Endodermal cell (in vitro differentiated cells): ENCODE data around the gene NSFL1C. TPM values are rescaled to one million over a fixed set of nuclear protein-coding genes. Genes with fewer than 3 reads are reported as not detected.

ENCODE experiments used
- DNase-seq: peaks from one replicate; pipeline ENCODE4 v3.0.0-alpha.2; 2017
- H3K27ac ChIP-seq: 2 replicates; pipeline ENCODE4 v1.5.1; 2013; ENCODE audit warnings: mild to moderate bottlenecking, low read depth, low read length, moderate library complexity
- H3K27me3 ChIP-seq: 2 replicates; pipeline ENCODE4 v1.6.1; 2013; ENCODE audit warnings: mild to moderate bottlenecking, low read length, moderate library complexity; ENCODE audit not compliant: insufficient read depth, control insufficient read depth, poor library complexity, severe bottlenecking
- H3K36me3 ChIP-seq: 2 replicates; pipeline ENCODE4 v1.7.0; 2013; ENCODE audit warnings: mild to moderate bottlenecking, low read length, moderate library complexity; ENCODE audit not compliant: control insufficient read depth, insufficient read depth
- H3K4me1 ChIP-seq: one replicate; pipeline ENCODE4 v1.7.0; 2013; ENCODE audit warnings: low read length; ENCODE audit not compliant: control insufficient read depth, insufficient read depth
- H3K4me3 ChIP-seq: 2 replicates; pipeline ENCODE4 v1.5.1; 2013; ENCODE audit warnings: mild to moderate bottlenecking, low read length, moderate library complexity
- H3K9ac ChIP-seq: 2 replicates; pipeline ENCODE4 v1.6.1; 2013; ENCODE audit warnings: mild to moderate bottlenecking, low read length, moderate library complexity; ENCODE audit not compliant: poor library complexity, severe bottlenecking; ENCODE audit errors: extremely low read depth
- H3K9me3 ChIP-seq: 2 replicates; pipeline ENCODE4 v1.6.1; 2013; ENCODE audit warnings: mild to moderate bottlenecking, low read length, moderate library complexity; ENCODE audit not compliant: control insufficient read depth
- H3K27ac Mint-ChIP-seq: 2 replicates; pipeline ENCODE4 v1.8.0; 2020; ENCODE audit warnings: mixed read lengths
- H3K27me3 Mint-ChIP-seq: 2 replicates; pipeline ENCODE4 v1.8.0; 2021; ENCODE audit warnings: mild to moderate bottlenecking, mixed read lengths; ENCODE audit not compliant: insufficient read depth
- H3K36me3 Mint-ChIP-seq: 2 replicates; pipeline ENCODE4 v1.8.0; 2020; ENCODE audit warnings: low read depth, mixed read lengths
- H3K4me1 Mint-ChIP-seq: 2 replicates; pipeline ENCODE4 v1.8.0; 2020; ENCODE audit warnings: mixed read lengths
- H3K4me3 Mint-ChIP-seq: 2 replicates; pipeline ENCODE4 v1.8.0; 2020; ENCODE audit warnings: mild to moderate bottlenecking, moderate library complexity, mixed read lengths
- H3K9me3 Mint-ChIP-seq: 2 replicates; pipeline ENCODE4 v1.8.0; 2020; ENCODE audit warnings: mild to moderate bottlenecking, mixed read lengths
- CTCF ChIP-seq: fragments of 200-600 bp; sonication (generic); conservative IDR thresholded peaks from 2 replicates; pipeline ENCODE4 v1.5.0; 2021; ENCODE audit warnings: antibody characterized with exemption, mild to moderate bottlenecking
- WGBS, 2 experiments: methylation state at CpG; one replicate each; pipeline versions ENCODE4 v1.1.5 to v1.1.7; 2013; ENCODE audit warnings: missing lambda C conversion rate in 2 of 2, mixed read lengths in 1 of 2; ENCODE audit not compliant: insufficient coverage in 1 of 2, insufficient read length in 1 of 2; 5-methylcytosine and 5-hydroxymethylcytosine counted together
- total RNA-seq, 2 donors: library from RNA; stranded (reverse); fragmentation: NEBNext Ultra II Directional in 1 of 2; extraction: Animal tissue kit (Norgen Biotek cat#: 25700) in 1 of 2; gene quantifications; 2 replicates in 1 of 2; 3 replicates in 1 of 2; pipeline ENCODE4 v1.2.1, GENCODE V29; 2021

NSFL1C gene
- total RNA-seq, 2 donors from 2014 or later: 90.9 to 117 TPM

DNA sequence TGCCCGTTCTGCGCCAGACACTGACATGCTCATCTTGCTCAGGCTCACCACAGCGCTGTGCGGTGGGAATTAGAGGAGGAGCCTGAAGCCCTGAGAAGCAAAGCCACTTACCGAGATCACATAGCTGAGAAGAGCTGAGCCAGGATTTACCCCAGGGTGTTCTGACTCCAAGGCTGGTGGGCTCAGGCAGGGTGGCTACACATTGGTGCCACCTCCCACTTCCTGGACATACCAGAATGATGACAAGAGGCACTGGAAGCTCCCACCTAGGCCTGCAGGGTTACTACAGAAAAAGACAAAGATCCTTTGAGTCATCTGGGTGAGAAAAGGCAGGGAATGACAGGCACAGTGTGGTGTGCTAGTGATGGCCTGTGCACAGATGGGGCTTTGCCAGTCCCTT is 49.4 kb downstream of the NSFL1C start:
- Mint-ChIP-seq H3K27ac (no peak overlapping the region), H3K36me3 (no peaks in the 10 kb centered on the region), H3K9me3 (peaks cover 33% of the 10 kb centered on the region), H3K4me3 (no peak overlapping the region), H3K27me3 (peaks cover 16% of the 10 kb centered on the region), H3K4me1 (no peaks in the 10 kb centered on the region)
- no peaks in the 10 kb centered on the region for H3K4me1 ChIP-seq
- H3K36me3 ChIP-seq: no peaks in the 10 kb centered on the region
- no peak overlapping the region for H3K27ac ChIP-seq
- H3K9ac ChIP-seq: no peak overlapping the region
- no peak for DNase-seq
- H3K4me3 ChIP-seq: no peak overlapping the region
- peaks cover 15% of the 10 kb centered on the region for H3K9me3 ChIP-seq
- no peak for TF ChIP-seq CTCF
- 88 to 92% methylated on average over 2 to 5 of the region's 5 CpGs for WGBS, 2 experiments
- H3K27me3 ChIP-seq: no peaks in the 10 kb centered on the region

DNA sequence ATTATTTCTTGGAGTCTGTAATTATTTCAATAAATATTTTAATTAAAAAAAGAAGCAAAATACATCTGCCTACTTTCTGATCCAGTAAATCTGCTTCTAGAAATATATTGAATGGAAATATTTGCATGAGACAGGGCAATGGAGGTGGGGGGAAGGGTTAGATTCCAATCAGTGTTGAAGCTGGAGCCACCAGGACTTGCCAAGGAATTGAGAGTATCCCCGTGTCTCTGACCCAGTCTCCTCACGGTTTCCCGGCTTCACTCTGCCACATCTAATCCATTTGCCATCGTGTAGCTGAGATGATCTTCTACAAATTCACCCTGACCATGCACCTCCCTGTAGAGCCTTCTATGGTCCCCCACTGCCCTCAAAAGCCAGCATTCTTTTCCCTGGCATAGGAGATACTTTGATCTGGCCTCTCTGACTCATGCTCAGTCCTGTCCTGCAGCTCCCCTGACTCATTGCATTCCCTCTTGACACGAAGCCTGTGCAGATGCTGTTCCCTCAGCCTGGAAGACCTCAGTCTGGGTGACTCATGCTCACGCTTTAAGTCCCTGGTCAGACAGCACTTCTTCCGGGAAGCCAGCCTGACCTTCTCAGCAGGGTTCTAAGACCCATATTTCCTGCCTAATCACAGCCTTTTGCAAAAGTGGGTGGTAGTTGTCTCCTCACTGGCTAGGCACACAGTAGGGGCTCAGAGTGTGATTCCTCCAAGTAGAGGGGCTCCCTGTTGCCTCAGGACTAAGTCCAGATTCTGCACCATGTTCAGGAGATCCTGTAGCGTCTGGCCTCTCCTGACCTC is 50.8 kb downstream of the NSFL1C start:
- Mint-ChIP-seq H3K9me3 (peaks cover 29% of the 10 kb centered on the region), H3K27ac (no peak overlapping the region), H3K36me3 (no peaks in the 10 kb centered on the region), H3K27me3 (peaks cover 15% of the 10 kb centered on the region), H3K4me3 (no peak overlapping the region), H3K4me1 (no peaks in the 10 kb centered on the region)
- peak; percentile 55 for DNase-seq
- no peaks in the 10 kb centered on the region for H3K36me3 ChIP-seq
- H3K9me3 ChIP-seq: peaks cover 15% of the 10 kb centered on the region
- no peaks in the 10 kb centered on the region for H3K4me1 ChIP-seq
- H3K9ac ChIP-seq: no peak overlapping the region
- no peak for TF ChIP-seq CTCF
- H3K4me3 ChIP-seq: no peak overlapping the region
- 74 to 78% methylated on average over 8 of the region's 8 CpGs for WGBS, 2 experiments
- H3K27me3 ChIP-seq: no peaks in the 10 kb centered on the region
- no peak overlapping the region for H3K27ac ChIP-seq

- Histone ChIP-seq H3K27ac (no peak overlapping the region), H3K4me3 (no peak overlapping the region), H3K36me3 (no peaks in the 10 kb centered on the region), H3K27me3 (no peaks in the 10 kb centered on the region), H3K4me1 (no peaks in the 10 kb centered on the region), H3K9me3 (peaks cover 6% of the 10 kb centered on the region), H3K9ac (no peak overlapping the region)
- TF ChIP-seq CTCF: no peak
- Mint-ChIP-seq H3K4me1 (no peaks in the 10 kb centered on the region), H3K4me3 (no peak overlapping the region), H3K36me3 (no peaks in the 10 kb centered on the region), H3K9me3 (peaks cover 21% of the 10 kb centered on the region), H3K27ac (no peak overlapping the region), H3K27me3 (peaks cover 16% of the 10 kb centered on the region)
- WGBS, 2 experiments: 93 to 95% methylated on average over 3 to 4 of the region's 4 CpGs
- no peak for DNase-seq
Measured at GRCh38 chr20:1414982-1415381, 51.7 kb downstream of the NSFL1C start.
